Mesothelial cell of epicardium (in vitro differentiated cells): ENCODE data around the gene ITGB3. TPM values are rescaled to one million over a fixed set of nuclear protein-coding genes. Genes with fewer than 3 reads are reported as not detected.

Experiments used
- DNase-seq, 2 experiments: peaks; one replicate each; pipeline ENCODE4 v3.0.0; 2021; ENCODE audit warnings: low spot score in 2 of 2; ENCODE audit not compliant: unreplicated experiment in 2 of 2
- H3K27ac Mint-ChIP-seq: 2 replicates; pipeline ENCODE4 v1.8.0; 2021; ENCODE audit warnings: mixed read lengths
- H3K27me3 Mint-ChIP-seq: 2 replicates; pipeline ENCODE4 v1.8.0; 2021; ENCODE audit warnings: low read depth, mixed read lengths
- H3K36me3 Mint-ChIP-seq: 2 replicates; pipeline ENCODE4 v1.8.0; 2021; ENCODE audit warnings: mixed read lengths
- H3K4me1 Mint-ChIP-seq: 2 replicates; pipeline ENCODE4 v1.8.0; 2021; ENCODE audit warnings: mixed read lengths
- H3K4me3 Mint-ChIP-seq: 2 replicates; pipeline ENCODE4 v1.8.0; 2021; ENCODE audit warnings: mild to moderate bottlenecking, moderate library complexity, mixed read lengths
- H3K9me3 Mint-ChIP-seq: 2 replicates; pipeline ENCODE4 v1.8.0; 2021; ENCODE audit warnings: mixed read lengths
- CTCF ChIP-seq: fragments of 200-600 bp; sonication (generic); IDR thresholded peaks from one replicate; pipeline ENCODE4 v1.5.0; 2021; ENCODE audit warnings: antibody characterized with exemption; ENCODE audit not compliant: unreplicated experiment
- total RNA-seq: library from RNA; stranded (reverse); gene quantifications from 3 replicates; pipeline ENCODE4 v1.2.1, GENCODE V29; 2021

ITGB3 gene
- total RNA-seq, 1 donor from 2014 or later, result 1.0 TPM

GRCh38 chr17:47292206-47292605, 38.6 kb downstream of the ITGB3 start:
- H3K9me3 Mint-ChIP-seq, result no peaks in the 10 kb centered on the region
- H3K36me3 Mint-ChIP-seq, result no peaks in the 10 kb centered on the region
- peaks cover 7% of the 10 kb centered on the region for H3K4me1 Mint-ChIP-seq
- no peak for TF ChIP-seq CTCF
- no peak for DNase-seq
- H3K27ac Mint-ChIP-seq, result no peak overlapping the region
- H3K4me3 Mint-ChIP-seq, result no peak overlapping the region
- no peaks in the 10 kb centered on the region for H3K27me3 Mint-ChIP-seq

- TF ChIP-seq CTCF, result no peak
- H3K27ac Mint-ChIP-seq, result no peak overlapping the region
- H3K27me3 Mint-ChIP-seq, result no peaks in the 10 kb centered on the region
Observed at GRCh38 chr17:47295037-47295873, 41.6 kb downstream of the ITGB3 start.

GRCh38 chr17:47295874-47296255, 42.2 kb downstream of the ITGB3 start:
- no peak overlapping the region for H3K27ac Mint-ChIP-seq

More at GRCh38 chr17:47295037-47295873, 41.6 kb downstream of the ITGB3 start:
- Mint-ChIP-seq H3K9me3 (no peaks in the 10 kb centered on the region), H3K4me3 (no peak overlapping the region), H3K4me1 (peaks cover 7% of the 10 kb centered on the region), H3K36me3 (no peaks in the 10 kb centered on the region)
- no peak for DNase-seq

GRCh38 chr17:47297661-47298400, 44.2 kb downstream of the ITGB3 start:
- Mint-ChIP-seq H3K4me3 (no peak overlapping the region), H3K9me3 (peaks cover 11% of the 10 kb centered on the region), H3K27ac (no peak overlapping the region), H3K36me3 (no peaks in the 10 kb centered on the region), H3K27me3 (no peaks in the 10 kb centered on the region), H3K4me1 (peaks cover 7% of the 10 kb centered on the region)
- DNase-seq, result no peak
- no peak for TF ChIP-seq CTCF

More at GRCh38 chr17:47295874-47296255, 42.2 kb downstream of the ITGB3 start:
- no peak for TF ChIP-seq CTCF
- H3K36me3 Mint-ChIP-seq, result no peaks in the 10 kb centered on the region
- no peaks in the 10 kb centered on the region for H3K9me3 Mint-ChIP-seq
- peaks cover 7% of the 10 kb centered on the region for H3K4me1 Mint-ChIP-seq
- no peak overlapping the region for H3K4me3 Mint-ChIP-seq
- no peaks in the 10 kb centered on the region for H3K27me3 Mint-ChIP-seq
- no peak for DNase-seq

GRCh38 chr17:47298712-47299111, 45.1 kb downstream of the ITGB3 start:
- no peak overlapping the region for H3K27ac Mint-ChIP-seq
- no peaks in the 10 kb centered on the region for H3K27me3 Mint-ChIP-seq
- H3K9me3 Mint-ChIP-seq, result peaks cover 11% of the 10 kb centered on the region
- DNase-seq, result no peak
- H3K4me1 Mint-ChIP-seq, result peaks cover 7% of the 10 kb centered on the region
- TF ChIP-seq CTCF, result no peak
- no peak overlapping the region for H3K4me3 Mint-ChIP-seq
- no peaks in the 10 kb centered on the region for H3K36me3 Mint-ChIP-seq
